GM12878 (cell line): ENCODE results near the gene SMG6. TPM values are rescaled to one million over a fixed set of nuclear protein-coding genes. Genes with fewer than 3 reads are reported as not detected.

Experiments
- ATAC-seq: fragments of 200-7000 bp; cut with Tn5 transposase; 3 replicates; pipeline ENCODE4 v1.9.1; 2020; ENCODE audit warnings: mild to moderate bottlenecking, moderate library complexity
- BruUV-seq: library from RNA; stranded (reverse); fragments of 400-500 nt; replicated peaks from 2 replicates; lab custom pipeline; 2021; lab: Mats Ljungman, UMichigan
- CTCF ChIA-PET: fragments of 300-600 bp; sonication (Branson Sonifier 250); formaldehyde crosslinking; extraction: SDS; loops from one replicate; lab custom pipeline; 2021; ENCODE audit warnings: inconsistent platforms; lab: Yijun Ruan, JAX
- POLR2A ChIA-PET: fragments of 350-600 bp; formaldehyde crosslinking; extraction: SDS; loops from one replicate; lab custom pipeline; 2021; ENCODE audit warnings: inconsistent platforms; lab: Charles Lee
- RAD21 ChIA-PET: fragments of 300-600 bp; sonication (Branson Sonifier 250); formaldehyde crosslinking; loops from one replicate; lab custom pipeline; 2023; ENCODE audit warnings: antibody characterized with exemption; ENCODE audit not compliant: unreplicated experiment; lab: Charles Lee
- SMC1A ChIA-PET: fragments of 300-600 bp; sonication (Branson Sonifier 250); formaldehyde crosslinking; loops from one replicate; lab custom pipeline; 2023; ENCODE audit not compliant: unreplicated experiment, uncharacterized antibody; lab: Charles Lee
- DNase-seq: peaks from one replicate; pipeline ENCODE4 v3.0.0-alpha.2; 2011; ENCODE audit warnings: low read depth, low spot score
- FAIRE-seq: peaks from 3 replicates; lab custom pipeline; 2011; peaks lifted over from hg19 to GRCh38; lab: Jason Lieb, UNC
- H2AFZ ChIP-seq: 2 replicates; pipeline ENCODE4 v1.6.0; 2011; ENCODE audit warnings: low read depth, low read length, control low read depth; ENCODE audit not compliant: control insufficient read depth
- H3K27ac ChIP-seq: 2 replicates; pipeline ENCODE4 v1.5.1; 2011; ENCODE audit warnings: control low read depth; ENCODE audit not compliant: control insufficient read depth, insufficient read depth
- H3K27me3 ChIP-seq, 2 experiments: replicated peaks in 1 of 2; 2 replicates each; pipeline versions ENCODE4 v1.6.0 to v1.6.1; 2011; ENCODE audit warnings: low read length in 1 of 2; ENCODE audit not compliant: control insufficient read depth in 2 of 2, insufficient read depth in 2 of 2
- H3K36me3 ChIP-seq, 2 experiments: 2 replicates each; pipeline ENCODE4 v1.5.1; 2011; ENCODE audit warnings: low read length in 1 of 2; ENCODE audit not compliant: control insufficient read depth in 2 of 2, insufficient read depth in 2 of 2
- H3K4me1 ChIP-seq: 2 replicates; pipeline ENCODE4 v1.6.1; 2011; ENCODE audit warnings: mild to moderate bottlenecking, low read length, moderate library complexity, mixed read lengths; ENCODE audit not compliant: control insufficient read depth, insufficient read depth
- H3K4me2 ChIP-seq: 2 replicates; pipeline ENCODE4 v1.6.0; 2011; ENCODE audit warnings: control low read depth; ENCODE audit not compliant: control insufficient read depth, insufficient read depth
- H3K4me3 ChIP-seq: fragments of 200-600 bp; sonication (generic); 2 replicates; pipeline ENCODE4 v1.5.1; 2016
- H3K79me2 ChIP-seq: 2 replicates; pipeline ENCODE4 v1.6.0; 2011; ENCODE audit warnings: low read length; ENCODE audit not compliant: control insufficient read depth, insufficient read depth
- H3K9ac ChIP-seq: 2 replicates; pipeline ENCODE4 v1.8.0; 2011; ENCODE audit warnings: low read length, control low read depth, mixed read lengths; ENCODE audit not compliant: control insufficient read depth, insufficient read depth
- H3K9me3 ChIP-seq: replicated peaks from 3 replicates; pipeline ENCODE4 v1.5.1; 2011; ENCODE audit warnings: mild to moderate bottlenecking, low read length; ENCODE audit not compliant: control insufficient read depth, insufficient read depth
- H4K20me1 ChIP-seq: 2 replicates; pipeline ENCODE4 v1.6.0; 2011; ENCODE audit not compliant: control insufficient read depth, insufficient read depth
- ESRRA ChIP-seq: IDR thresholded peaks from 2 replicates; pipeline ENCODE4 v1.6.1; 2012; ENCODE audit warnings: mild to moderate bottlenecking, low read length, improper control_type of control experiment
- FOXM1 ChIP-seq: IDR thresholded peaks from 2 replicates; pipeline ENCODE4 v1.6.1; 2012; ENCODE audit warnings: low read depth, mild to moderate bottlenecking, inconsistent platforms, low read length, moderate library complexity
- IKZF2 ChIP-seq, 2 experiments: fragments of 450-650 bp; IDR thresholded peaks; 2 replicates each; pipeline ENCODE4 v1.6.1; 2017; ENCODE audit warnings: mild to moderate bottlenecking in 2 of 2, moderate library complexity in 2 of 2
- NBN ChIP-seq: fragments of 450-650 bp; IDR thresholded peaks from 2 replicates; pipeline ENCODE4 v1.6.1; 2016
- NFYB ChIP-seq: IDR thresholded peaks from 2 replicates; pipeline ENCODE4 v1.6.1; 2011; ENCODE audit warnings: low read depth, mild to moderate bottlenecking, low read length, improper control_type of control experiment, moderate library complexity; ENCODE audit not compliant: insufficient read depth
- NRF1 ChIP-seq: conservative IDR thresholded peaks from 2 replicates; pipeline ENCODE4 v1.6.1; 2011; ENCODE audit warnings: mild to moderate bottlenecking, low read depth, low read length, improper control_type of control experiment
- PML ChIP-seq: IDR thresholded peaks from 2 replicates; pipeline ENCODE4 v1.6.1; 2012; ENCODE audit warnings: low read length, inconsistent platforms
- TBL1XR1 ChIP-seq: IDR thresholded peaks from 2 replicates; pipeline ENCODE4 v1.6.1; 2012; ENCODE audit warnings: low read depth, low read length, improper control_type of control experiment
- YY1 ChIP-seq: IDR thresholded peaks from 2 replicates; pipeline ENCODE4 v1.6.1; 2011; ENCODE audit warnings: low read depth, mild to moderate bottlenecking, low read length
- WGBS: methylation state at CpG from one replicate; pipeline ENCODE4 v1.1.6; 2016; ENCODE audit warnings: low lambda C conversion rate; ENCODE audit not compliant: insufficient replicate concordance, insufficient coverage; ENCODE audit errors: missing lambda C conversion rate; 5-methylcytosine and 5-hydroxymethylcytosine counted together
- in situ Hi-C: fragments of 300-500 bp; cut with MboI; formaldehyde crosslinking; loops from 9 replicates; pipeline ENCODE4 v1.14.3; 2018; ENCODE audit warnings: mixed read lengths
- intact Hi-C: fragments of 100-400 bp; cut with micrococcal nuclease; formaldehyde crosslinking; loops from one replicate; pipeline ENCODE4 v1.14.2; 2022; ENCODE audit not compliant: unreplicated experiment
- polyA plus RNA-seq, 11 experiments: library from polyadenylated mRNA; depleted of rRNA in 4 of 11; unstranded in 6 of 11; stranded (reverse) in 5 of 11; fragments of >200 nt; fragmentation: Nextera tagmentation in 4 of 11; fragmentation: Illumina TruSeq in 1 of 11; extraction: Ambion mirVana in 4 of 11; extraction: Trizol in 1 of 11; gene quantifications; 1 replicate in 1 of 11; 2 replicates in 10 of 11; pipeline versions ENCODE4 v1.2.1 to v1.2.3, GENCODE V29; 2011 to 2016; ENCODE audit warnings: inconsistent platforms in 2 of 11, missing spikeins in 2 of 11, low read depth in 1 of 11
- total RNA-seq, 4 experiments: library from RNA; depleted of rRNA in 3 of 4; stranded (reverse); fragments of >200 nt in 3 of 4; fragmentation: Illumina TruSeq in 1 of 4; extraction: Trizol in 1 of 4; gene quantifications; 2 replicates each; pipeline versions ENCODE4 v1.2.1 to v1.2.3, GENCODE V29; 2013 to 2021
- TF ChIP-seq, protein P1 (sequence below): fragments of 450-650 bp; IDR thresholded peaks from 2 replicates; pipeline ENCODE4 v1.6.1; 2016; ENCODE audit warnings: mild to moderate bottlenecking
- TF ChIP-seq, protein P2 (sequence below): fragments of 450-650 bp; conservative IDR thresholded peaks from 2 replicates; pipeline ENCODE4 v1.6.1; 2017; ENCODE audit warnings: mild to moderate bottlenecking, moderate library complexity

SMG6 gene
- total and polyA plus RNA-seq, 10 of the 15 experiments (the other 5 are each of a cell fraction or from before 2014, with no cell fraction given) = 0.58 to 28.7 (median 15.7) TPM

DNA sequence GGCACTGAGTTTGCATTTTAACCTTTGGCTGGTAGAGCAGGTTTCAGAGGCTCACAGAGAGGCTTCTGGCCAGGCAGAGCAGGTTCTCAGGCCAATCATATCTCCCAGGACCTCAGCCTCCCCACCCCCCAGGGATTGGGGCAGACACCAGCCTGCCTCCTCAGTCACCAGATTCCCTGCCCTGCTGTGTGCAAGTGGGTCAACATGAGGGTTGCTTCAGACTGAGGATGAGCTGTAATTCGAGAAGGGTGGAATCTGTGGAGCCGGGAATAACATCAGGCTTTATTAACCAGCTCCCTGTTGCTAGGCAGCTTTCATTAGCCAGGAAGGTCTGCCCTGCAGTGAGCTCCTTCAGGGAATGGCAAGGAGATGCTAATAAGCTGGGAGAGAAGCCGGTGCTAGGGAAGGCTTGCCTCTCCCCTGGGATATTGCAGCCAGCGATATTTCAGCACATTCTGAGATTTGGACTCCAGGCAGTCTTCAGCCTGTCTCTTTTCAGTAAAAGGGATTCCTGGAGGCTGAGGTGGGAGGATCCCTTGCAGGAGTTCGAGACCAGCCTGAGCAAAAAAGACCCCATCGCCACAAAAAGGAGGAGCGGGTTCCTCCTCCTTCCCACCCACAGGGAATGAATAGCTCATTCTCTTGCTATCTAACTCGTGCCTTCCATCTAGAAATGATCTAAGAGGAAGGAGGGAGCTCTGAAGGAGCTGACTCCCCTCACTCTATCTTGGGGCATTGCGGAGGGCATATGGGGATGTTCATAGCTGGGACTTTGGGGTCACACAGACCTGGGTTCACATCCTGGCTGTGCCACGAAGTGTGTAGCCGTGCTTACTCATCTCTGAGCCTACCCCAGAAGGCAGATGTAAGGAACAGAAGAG is 44.5 kb upstream of the SMG6 start:
- DNase-seq (no peak), FAIRE-seq (no peak), ATAC-seq (no peak)
- ChIA-PET RAD21 (no interaction called here), SMC1A (no interaction called here), CTCF (interaction anchor here (1.3 kb wide), 1 partner anchor 12 kb away, joined by 4 read pairs; the partner anchor contains the start of gene TSR1), POLR2A (interaction anchor here (0.5 kb wide), 1 partner anchor 28 kb away, joined by 3 read pairs; no protein-coding TSS in a partner anchor)
- in situ Hi-C loops (no loop called here), intact Hi-C loops (no loop called here)
- H4K20me1 ChIP-seq = no peaks in the 10 kb centered on the region
- H3K27ac ChIP-seq = no peak overlapping the region
- H3K27me3 ChIP-seq = no peaks in the 10 kb centered on the region
- H2AFZ ChIP-seq = no peak overlapping the region
- H3K36me3 ChIP-seq = peaks cover 0 to 3% of the 10 kb centered on the region in 2 experiments; a peak in 2 of 4 replicates
- H3K79me2 ChIP-seq = no peaks in the 10 kb centered on the region
- no TSS peak for BruUV-seq
- no peaks in the 10 kb centered on the region for H3K9me3 ChIP-seq
- TF ChIP-seq TBL1XR1 = no peak
- TF ChIP-seq, protein P1, sequence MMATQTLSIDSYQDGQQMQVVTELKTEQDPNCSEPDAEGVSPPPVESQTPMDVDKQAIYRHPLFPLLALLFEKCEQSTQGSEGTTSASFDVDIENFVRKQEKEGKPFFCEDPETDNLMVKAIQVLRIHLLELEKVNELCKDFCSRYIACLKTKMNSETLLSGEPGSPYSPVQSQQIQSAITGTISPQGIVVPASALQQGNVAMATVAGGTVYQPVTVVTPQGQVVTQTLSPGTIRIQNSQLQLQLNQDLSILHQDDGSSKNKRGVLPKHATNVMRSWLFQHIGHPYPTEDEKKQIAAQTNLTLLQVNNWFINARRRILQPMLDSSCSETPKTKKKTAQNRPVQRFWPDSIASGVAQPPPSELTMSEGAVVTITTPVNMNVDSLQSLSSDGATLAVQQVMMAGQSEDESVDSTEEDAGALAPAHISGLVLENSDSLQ = no peak
- peaks cover 3% of the 10 kb centered on the region for H3K4me1 ChIP-seq
- H3K4me2 ChIP-seq = no peak overlapping the region
- no peak overlapping the region for H3K4me3 ChIP-seq
- 89% methylated on average over 11 of the region's 11 CpGs for WGBS
- no peak overlapping the region for H3K9ac ChIP-seq

DNA sequence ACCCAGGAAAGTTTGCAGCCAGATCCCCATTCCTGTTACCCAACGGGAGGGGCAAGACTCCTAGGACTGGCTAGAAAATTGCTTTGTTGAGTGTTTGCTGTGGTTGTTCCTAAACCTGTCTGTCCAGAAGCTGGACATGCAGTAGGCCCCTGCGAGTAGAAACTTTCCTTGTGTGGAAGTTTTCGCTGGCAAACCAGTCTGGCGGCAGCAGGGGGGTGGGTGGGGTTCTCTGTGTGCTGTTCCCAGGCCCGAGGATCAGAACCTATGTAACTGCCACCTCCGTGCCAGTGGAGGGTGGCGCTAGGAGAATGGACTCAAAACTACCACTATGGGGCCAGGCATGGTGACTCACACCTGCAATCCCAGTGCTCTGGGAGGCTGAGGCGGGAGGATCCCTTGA is 42.9 kb upstream of the SMG6 start:
- Histone ChIP-seq H4K20me1 (no peaks in the 10 kb centered on the region), H3K4me3 (no peak overlapping the region), H3K27ac (no peak overlapping the region), H3K9me3 (no peaks in the 10 kb centered on the region), H3K27me3 (no peaks in the 10 kb centered on the region), H3K79me2 (no peaks in the 10 kb centered on the region), H3K4me2 (no peak overlapping the region), H3K4me1 (no peaks in the 10 kb centered on the region), H2AFZ (no peak overlapping the region), H3K36me3 (peaks cover 0 to 3% of the 10 kb centered on the region in 2 experiments; a peak in 2 of 4 replicates), H3K9ac (no peak overlapping the region)
- FAIRE-seq = no peak
- CTCF ChIA-PET = no interaction called here
- 98% methylated on average over 8 of the region's 8 CpGs for WGBS
- POLR2A ChIA-PET = interaction anchor here (0.6 kb wide), 1 partner anchor 15 kb away, joined by 3 read pairs; no protein-coding TSS in a partner anchor
- SMC1A ChIA-PET = no interaction called here
- intact Hi-C loops = no loop called here
- no peak for ATAC-seq
- in situ Hi-C loops = no loop called here
- RAD21 ChIA-PET = interaction anchor here (0.6 kb wide), 1 partner anchor 115 kb away, joined by 3 read pairs; no protein-coding TSS in a partner anchor
- BruUV-seq = no TSS peak
- DNase-seq = no peak
- TF ChIP-seq FOXM1 (no peak), NRF1 (no peak), NFYB (no peak), IKZF2 (IDR thresholded peaks at IDR 0.05) (no peak), PML (no peak), NBN (no peak), YY1 (no peak), ESRRA (no peak)
- TF ChIP-seq, protein P2, sequence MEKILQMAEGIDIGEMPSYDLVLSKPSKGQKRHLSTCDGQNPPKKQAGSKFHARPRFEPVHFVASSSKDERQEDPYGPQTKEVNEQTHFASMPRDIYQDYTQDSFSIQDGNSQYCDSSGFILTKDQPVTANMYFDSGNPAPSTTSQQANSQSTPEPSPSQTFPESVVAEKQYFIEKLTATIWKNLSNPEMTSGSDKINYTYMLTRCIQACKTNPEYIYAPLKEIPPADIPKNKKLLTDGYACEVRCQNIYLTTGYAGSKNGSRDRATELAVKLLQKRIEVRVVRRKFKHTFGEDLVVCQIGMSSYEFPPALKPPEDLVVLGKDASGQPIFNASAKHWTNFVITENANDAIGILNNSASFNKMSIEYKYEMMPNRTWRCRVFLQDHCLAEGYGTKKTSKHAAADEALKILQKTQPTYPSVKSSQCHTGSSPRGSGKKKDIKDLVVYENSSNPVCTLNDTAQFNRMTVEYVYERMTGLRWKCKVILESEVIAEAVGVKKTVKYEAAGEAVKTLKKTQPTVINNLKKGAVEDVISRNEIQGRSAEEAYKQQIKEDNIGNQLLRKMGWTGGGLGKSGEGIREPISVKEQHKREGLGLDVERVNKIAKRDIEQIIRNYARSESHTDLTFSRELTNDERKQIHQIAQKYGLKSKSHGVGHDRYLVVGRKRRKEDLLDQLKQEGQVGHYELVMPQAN = no peak
